K562 (cell line): ENCODE data around the gene HS3ST3A1. TPM values are rescaled to one million over a fixed set of nuclear protein-coding genes. Genes with fewer than 3 reads are reported as not detected.

ENCODE experiments used
- ARID1B ChIP-seq: fragments of 450-650 bp; IDR thresholded peaks from 2 replicates; pipeline ENCODE4 v1.6.1; 2016; ENCODE audit warnings: antibody characterized with exemption, mild to moderate bottlenecking, inconsistent platforms
- ARID2 ChIP-seq: fragments of 450-650 bp; IDR thresholded peaks from 2 replicates; pipeline ENCODE4 v1.6.1; 2017; ENCODE audit warnings: antibody characterized with exemption, mild to moderate bottlenecking
- ATF2 ChIP-seq: sonication (generic); formaldehyde crosslinking; IDR thresholded peaks from 2 replicates; pipeline ENCODE4 v1.8.1; 2022; ENCODE audit warnings: missing genetic modification reagents
- BMI1 ChIP-seq: fragments of 150-350 bp; IDR thresholded peaks from 2 replicates; pipeline ENCODE4 v1.6.1; 2014; ENCODE audit warnings: low read length
- CHD4 ChIP-seq: fragments of 200-600 bp; sonication (generic); IDR thresholded peaks from 3 replicates; pipeline ENCODE4 v1.6.1; 2012; ENCODE audit warnings: low read depth, mild to moderate bottlenecking, mixed read lengths, low read length, inconsistent platforms; ENCODE audit not compliant: insufficient read depth, insufficient replicate concordance, poor library complexity, severe bottlenecking
- CREB3 ChIP-seq: fragments of 450-650 bp; conservative IDR thresholded peaks from 2 replicates; pipeline ENCODE4 v1.6.1; 2016; ENCODE audit warnings: missing genetic modification characterization, low read depth, mild to moderate bottlenecking, missing compliant biosample characterization, moderate library complexity
- ETS1 ChIP-seq: conservative IDR thresholded peaks from 2 replicates; pipeline ENCODE4 v1.6.1; 2011; ENCODE audit warnings: low read depth, mild to moderate bottlenecking, low read length; ENCODE audit not compliant: control insufficient read depth
- ETV6 ChIP-seq, 3 experiments: fragments of 150-350 bp in 1 of 3; sonication (generic) in 1 of 3; formaldehyde crosslinking in 1 of 3; IDR thresholded peaks; 2 replicates each; pipeline versions ENCODE4 v1.6.1 to v1.8.0; 2014 to 2022; ENCODE audit warnings: borderline replicate concordance in 2 of 3, low read depth in 2 of 3, antibody characterized with exemption in 1 of 3, low read length in 1 of 3, mild to moderate bottlenecking in 1 of 3, missing genetic modification reagents in 1 of 3
- HNRNPK ChIP-seq: fragments of 200-400 bp; formaldehyde crosslinking; IDR thresholded peaks from one replicate; pipeline ENCODE4 v1.6.1; 2018; ENCODE audit warnings: mild to moderate bottlenecking, low read depth, low read length; ENCODE audit not compliant: poor library complexity, severe bottlenecking
- JUN ChIP-seq, 2 experiments: sonication (generic) in 1 of 2; formaldehyde crosslinking in 1 of 2; IDR thresholded peaks; 2 replicates each; pipeline versions ENCODE4 v1.6.1 to v1.8.0; 2012 to 2022; ENCODE audit warnings: borderline replicate concordance in 2 of 2, mild to moderate bottlenecking in 2 of 2, improper control_type of control experiment in 1 of 2, low read depth in 1 of 2, low read length in 1 of 2, missing genetic modification reagents in 1 of 2
- NFATC3 ChIP-seq: fragments of 450-650 bp; IDR thresholded peaks from 2 replicates; pipeline ENCODE4 v1.6.1; 2017; ENCODE audit warnings: mild to moderate bottlenecking
- PATZ1 ChIP-seq: fragments of 250-450 bp; sonication (Bioruptor Pico); IDR thresholded peaks from 2 replicates; pipeline ENCODE4 v1.5.0; 2020; ENCODE audit warnings: mild to moderate bottlenecking, borderline replicate concordance
- RUNX1 ChIP-seq: sonication (generic); IDR thresholded peaks from 2 replicates; pipeline ENCODE4 v1.6.1; 2016; ENCODE audit warnings: antibody characterized with exemption, low read depth
- SMAD4 ChIP-seq: fragments of 250-450 bp; sonication (Bioruptor Pico); conservative IDR thresholded peaks from 2 replicates; pipeline ENCODE4 v1.8.0; 2021; ENCODE audit warnings: inconsistent platforms, mild to moderate bottlenecking, moderate library complexity
- STAT5A ChIP-seq: IDR thresholded peaks from 2 replicates; pipeline ENCODE4 v1.6.1; 2012; ENCODE audit warnings: low read length, inconsistent platforms, borderline replicate concordance
- THRB ChIP-seq: fragments of 450-650 bp; formaldehyde crosslinking; conservative IDR thresholded peaks from 2 replicates; pipeline ENCODE4 v1.4.0; 2022; ENCODE audit warnings: mild to moderate bottlenecking, missing genetic modification characterization
- ZNF274 ChIP-seq: IDR thresholded peaks from 2 replicates; pipeline ENCODE4 v1.6.1; 2011; ENCODE audit warnings: low read depth, mild to moderate bottlenecking, low read length, moderate library complexity, borderline replicate concordance
- ZNF324 ChIP-seq: fragments of 250-450 bp; sonication (Bioruptor Pico); IDR thresholded peaks from 2 replicates; pipeline ENCODE4 v1.4.0; 2020; ENCODE audit warnings: mild to moderate bottlenecking
- ZNF695 ChIP-seq: fragments of 450-650 bp; formaldehyde crosslinking; IDR thresholded peaks from 2 replicates; pipeline ENCODE4 v1.4.0; 2020; ENCODE audit warnings: mild to moderate bottlenecking, moderate library complexity
- polyA plus RNA-seq, 8 experiments: library from polyadenylated mRNA; depleted of rRNA in 4 of 8; stranded (reverse) in 5 of 8; unstranded in 3 of 8; fragments of >200 nt; fragmentation: Nextera tagmentation in 2 of 8; fragmentation: Illumina TruSeq in 1 of 8; extraction: Ambion mirVana in 2 of 8; extraction: Trizol in 1 of 8; gene quantifications; 2 replicates each; pipeline versions ENCODE4 v1.2.1 to v1.2.3, GENCODE V29; 2011 to 2014; ENCODE audit warnings: inconsistent platforms in 1 of 8, missing spikeins in 1 of 8
- total RNA-seq, 7 experiments: library from RNA; depleted of rRNA in 6 of 7; stranded (reverse); fragments of >200 nt in 6 of 7; fragmentation: Illumina TruSeq in 2 of 7; extraction: Trizol in 2 of 7; gene quantifications; 2 replicates each; pipeline versions ENCODE4 v1.2.1 to v1.2.3, GENCODE V29; 2011 to 2021; ENCODE audit warnings: low replicate concordance in 1 of 7

Gene HS3ST3A1
- total and polyA plus RNA-seq, 9 of the 15 experiments (the other 6 are each of a cell fraction or from before 2014, with no cell fraction given) = 0.25 to 14.8 (median 2.3) TPM

- TF ChIP-seq JUN (IDR thresholded peaks at IDR 0.05; ENCODE audit: borderline replicate concordance, low read depth, low read length) (peak; percentile 54; the same call in 1 of the 2 replicates), JUN (CRISPR knock-in tag; IDR thresholded peaks at IDR 0.05; ENCODE audit: borderline replicate concordance) (no peak), ETS1 (no peak; the same call in 1 of the 2 replicates), CHD4 (no peak), ARID1B (peak; percentile 99), ATF2 (CRISPR knock-in tag) (no peak), ZNF695 (CRISPR knock-in tag) (no peak), NFATC3 (0 out of 2 replicates have a peak, but pooled peaks have one; percentile 38), ARID2 (no peak), BMI1 (no peak), ZNF274 (0 out of 2 replicates have a peak, but pooled peaks have one; percentile 51), HNRNPK (no peak), PATZ1 (CRISPR knock-in tag) (no peak), ETV6 (IDR thresholded peaks at IDR 0.05; ENCODE audit: borderline replicate concordance in 1 of 2, low read depth in 2 of 2, low read length in 1 of 2) (0 out of 4 replicates have a peak, but pooled peaks of 1 of the 2 experiments have one; percentile 39), ETV6 (CRISPR knock-in tag; IDR thresholded peaks at IDR 0.05; ENCODE audit: borderline replicate concordance) (no peak), THRB (0 out of 2 replicates have a peak, but pooled peaks have one; percentile 51), CREB3 (tag) (peak; percentile 35; the same call in 1 of the 2 replicates), RUNX1 (peak; percentile 50; the same call in 1 of the 2 replicates), STAT5A (peak; percentile 95), SMAD4 (peak; percentile 96), ZNF324 (no peak)
Observed at GRCh38 chr17:13510062-13510461, 91.7 kb downstream of the HS3ST3A1 start (continued).
